Activated naive CD8-positive, alpha-beta T cell treated with anti-CD3 and anti-CD28 coated beads for 36 hours (primary cell): Measurements from ENCODE around the gene POGZ. TPM values are rescaled to one million over a fixed set of nuclear protein-coding genes. Genes with fewer than 3 reads are reported as not detected.

Experiments
- DNase-seq: peaks from one replicate; pipeline ENCODE4 v3.0.0; 2021
- H3K27ac Mint-ChIP-seq: one replicate; pipeline ENCODE4 v1.8.0; 2022; ENCODE audit warnings: mild to moderate bottlenecking, moderate library complexity, mixed read lengths
- H3K27me3 Mint-ChIP-seq: one replicate; pipeline ENCODE4 v1.8.0; 2022; ENCODE audit warnings: mild to moderate bottlenecking, mixed read lengths
- H3K36me3 Mint-ChIP-seq: one replicate; pipeline ENCODE4 v1.8.0; 2021; ENCODE audit warnings: mild to moderate bottlenecking, mixed read lengths
- H3K4me1 Mint-ChIP-seq: one replicate; pipeline ENCODE4 v1.8.0; 2021; ENCODE audit warnings: mixed read lengths
- H3K4me3 Mint-ChIP-seq: one replicate; pipeline ENCODE4 v1.8.0; 2022; ENCODE audit warnings: mild to moderate bottlenecking, moderate library complexity, mixed read lengths
- H3K9me3 Mint-ChIP-seq: one replicate; pipeline ENCODE4 v1.8.0; 2022; ENCODE audit warnings: mixed read lengths
- total RNA-seq, 2 experiments: library from RNA; stranded (reverse); gene quantifications; one replicate each; pipeline ENCODE4 v1.2.3, GENCODE V29; 2021

Gene POGZ
- total RNA-seq: 10 to 100 TPM; 52.1 to 63.1 TPM

- H3K4me1 Mint-ChIP-seq: peaks cover 24% of the 10 kb centered on the region
- H3K27me3 Mint-ChIP-seq: peaks cover 23% of the 10 kb centered on the region
- peak within 1 kb of the TSS; percentile 86 for H3K4me3 Mint-ChIP-seq
- no peaks in the 10 kb centered on the region for H3K9me3 Mint-ChIP-seq
- peak within 1 kb of the TSS; percentile 88 for H3K27ac Mint-ChIP-seq
- peak; percentile 93 for DNase-seq
- H3K36me3 Mint-ChIP-seq: peaks cover 5% of the 10 kb centered on the region
Measured at GRCh38 chr1:151459331-151460046, at the start of gene POGZ. TSS of gene POGZ (minus strand) at chr1:151459494. CDS start at chr1:151442204, 17,290 bp downstream.

- no peaks in the 10 kb centered on the region for H3K9me3 Mint-ChIP-seq
- H3K4me1 Mint-ChIP-seq: peaks cover 20% of the 10 kb centered on the region
- no peak for DNase-seq
- no peak overlapping the region for H3K27ac Mint-ChIP-seq
- no peak overlapping the region for H3K4me3 Mint-ChIP-seq
- H3K36me3 Mint-ChIP-seq: no peaks in the 10 kb centered on the region
- peaks cover 4% of the 10 kb centered on the region for H3K27me3 Mint-ChIP-seq
Measured at GRCh38 chr1:151508833-151509232, 49.5 kb upstream of the POGZ start.

GRCh38 chr1:151504759-151505158 is 45.5 kb upstream of the POGZ start:
- no peaks in the 10 kb centered on the region for H3K36me3 Mint-ChIP-seq
- H3K4me1 Mint-ChIP-seq: no peaks in the 10 kb centered on the region
- H3K4me3 Mint-ChIP-seq: no peak overlapping the region
- no peaks in the 10 kb centered on the region for H3K27me3 Mint-ChIP-seq
- H3K27ac Mint-ChIP-seq: no peak overlapping the region
- H3K9me3 Mint-ChIP-seq: no peaks in the 10 kb centered on the region
- DNase-seq: no peak

- DNase-seq: no peak
- no peak overlapping the region for H3K27ac Mint-ChIP-seq
- no peaks in the 10 kb centered on the region for H3K4me1 Mint-ChIP-seq
Measured at GRCh38 chr1:151504252-151504651, 45.0 kb upstream of the POGZ start.

GRCh38 chr1:151502859-151503780 is 43.8 kb upstream of the POGZ start:
- Mint-ChIP-seq H3K9me3 (no peaks in the 10 kb centered on the region), H3K4me1 (no peaks in the 10 kb centered on the region), H3K27ac (no peak overlapping the region)

More at GRCh38 chr1:151504252-151504651, 45.0 kb upstream of the POGZ start:
- Mint-ChIP-seq H3K27me3 (no peaks in the 10 kb centered on the region), H3K36me3 (no peaks in the 10 kb centered on the region), H3K9me3 (no peaks in the 10 kb centered on the region), H3K4me3 (no peak overlapping the region)

GRCh38 chr1:151502035-151502700 is 42.9 kb upstream of the POGZ start:
- Mint-ChIP-seq H3K4me1 (no peaks in the 10 kb centered on the region), H3K27ac (no peak overlapping the region), H3K36me3 (no peaks in the 10 kb centered on the region), H3K9me3 (no peaks in the 10 kb centered on the region), H3K4me3 (no peak overlapping the region), H3K27me3 (no peaks in the 10 kb centered on the region)
- DNase-seq: no peak

More at GRCh38 chr1:151502859-151503780, 43.8 kb upstream of the POGZ start:
- H3K4me3 Mint-ChIP-seq: no peak overlapping the region
- no peak for DNase-seq
- H3K27me3 Mint-ChIP-seq: no peaks in the 10 kb centered on the region
- H3K36me3 Mint-ChIP-seq: no peaks in the 10 kb centered on the region

GRCh38 chr1:151501474-151501873 is 42.2 kb upstream of the POGZ start:
- no peak overlapping the region for H3K27ac Mint-ChIP-seq
- no peaks in the 10 kb centered on the region for H3K36me3 Mint-ChIP-seq
- no peaks in the 10 kb centered on the region for H3K9me3 Mint-ChIP-seq
- H3K27me3 Mint-ChIP-seq: no peaks in the 10 kb centered on the region
- H3K4me1 Mint-ChIP-seq: no peaks in the 10 kb centered on the region
- DNase-seq: no peak
- no peak overlapping the region for H3K4me3 Mint-ChIP-seq

GRCh38 chr1:151499930-151500329 is 40.6 kb upstream of the POGZ start:
- DNase-seq: no peak
- Mint-ChIP-seq H3K9me3 (no peaks in the 10 kb centered on the region), H3K4me3 (no peak overlapping the region), H3K27ac (no peak overlapping the region), H3K4me1 (peaks cover 3% of the 10 kb centered on the region), H3K27me3 (peaks cover 3% of the 10 kb centered on the region), H3K36me3 (no peaks in the 10 kb centered on the region)

- Mint-ChIP-seq H3K27ac (no peak overlapping the region), H3K36me3 (no peaks in the 10 kb centered on the region), H3K4me1 (peaks cover 7% of the 10 kb centered on the region), H3K4me3 (no peak overlapping the region), H3K27me3 (peaks cover 3% of the 10 kb centered on the region), H3K9me3 (no peaks in the 10 kb centered on the region)
- DNase-seq: no peak
Measured at GRCh38 chr1:151499365-151499764, 40.1 kb upstream of the POGZ start.

- no peak for DNase-seq
- Mint-ChIP-seq H3K36me3 (no peaks in the 10 kb centered on the region), H3K27ac (no peak overlapping the region), H3K9me3 (no peaks in the 10 kb centered on the region), H3K27me3 (peaks cover 3% of the 10 kb centered on the region), H3K4me3 (no peak overlapping the region), H3K4me1 (peaks cover 7% of the 10 kb centered on the region)
Measured at GRCh38 chr1:151495316-151495715, 36.0 kb upstream of the POGZ start.

GRCh38 chr1:151494741-151495281 is 35.5 kb upstream of the POGZ start:
- no peak overlapping the region for H3K4me3 Mint-ChIP-seq
- no peaks in the 10 kb centered on the region for H3K36me3 Mint-ChIP-seq
- H3K9me3 Mint-ChIP-seq: no peaks in the 10 kb centered on the region
- DNase-seq: no peak
- peaks cover 3% of the 10 kb centered on the region for H3K27me3 Mint-ChIP-seq
- H3K27ac Mint-ChIP-seq: no peak overlapping the region
- peaks cover 7% of the 10 kb centered on the region for H3K4me1 Mint-ChIP-seq

- Mint-ChIP-seq H3K9me3 (no peaks in the 10 kb centered on the region), H3K4me1 (peaks cover 7% of the 10 kb centered on the region), H3K36me3 (no peaks in the 10 kb centered on the region), H3K4me3 (no peak overlapping the region), H3K27me3 (peaks cover 6% of the 10 kb centered on the region), H3K27ac (no peak overlapping the region)
- DNase-seq: no peak
Measured at GRCh38 chr1:151493042-151493441, 33.7 kb upstream of the POGZ start.

- no peaks in the 10 kb centered on the region for H3K36me3 Mint-ChIP-seq
- peaks cover 7% of the 10 kb centered on the region for H3K27me3 Mint-ChIP-seq
- H3K9me3 Mint-ChIP-seq: no peaks in the 10 kb centered on the region
- H3K27ac Mint-ChIP-seq: no peak overlapping the region
- no peak overlapping the region for H3K4me3 Mint-ChIP-seq
- peaks cover 7% of the 10 kb centered on the region for H3K4me1 Mint-ChIP-seq
- no peak for DNase-seq
Measured at GRCh38 chr1:151492120-151492519, 32.8 kb upstream of the POGZ start.

- no peak for DNase-seq
- H3K9me3 Mint-ChIP-seq: no peaks in the 10 kb centered on the region
- H3K27me3 Mint-ChIP-seq: peaks cover 7% of the 10 kb centered on the region
- peaks cover 8% of the 10 kb centered on the region for H3K4me1 Mint-ChIP-seq
- H3K36me3 Mint-ChIP-seq: no peaks in the 10 kb centered on the region
- H3K27ac Mint-ChIP-seq: no peak overlapping the region
- no peak overlapping the region for H3K4me3 Mint-ChIP-seq
Measured at GRCh38 chr1:151491641-151492040, 32.3 kb upstream of the POGZ start.

GRCh38 chr1:151486557-151486956 is 27.3 kb upstream of the POGZ start:
- Mint-ChIP-seq H3K4me1 (peaks cover 7% of the 10 kb centered on the region), H3K36me3 (no peaks in the 10 kb centered on the region), H3K27me3 (peaks cover 4% of the 10 kb centered on the region), H3K9me3 (peaks cover 1% of the 10 kb centered on the region), H3K4me3 (no peak overlapping the region), H3K27ac (no peak overlapping the region)
- DNase-seq: no peak
